HG03175 (cell line): ENCODE measurements around the gene FEM1B.

Experiments
- ATAC-seq: cut with Tn5 transposase; IDR thresholded peaks from one replicate; pipeline ENCODE4 v1.9.1; 2021; ENCODE audit warnings: mild to moderate bottlenecking, moderate library complexity; ENCODE audit not compliant: unreplicated experiment

Gene FEM1B

GRCh38 chr15:68305420-68305871 lies 27.9 kb downstream of the FEM1B start:
- no peak for ATAC-seq

- no peak for ATAC-seq
These were observed 29.8 kb downstream of the FEM1B start for GRCh38 chr15:68307131-68307928.

GRCh38 chr15:68309024-68309423 lies 31.5 kb downstream of the FEM1B start:
- no peak for ATAC-seq

GRCh38 chr15:68310178-68310803 lies 32.7 kb downstream of the FEM1B start:
- ATAC-seq, result no peak

- ATAC-seq, result no peak
These were observed 33.4 kb downstream of the FEM1B start for GRCh38 chr15:68310804-68311463.

- ATAC-seq, result no peak
These were observed 33.9 kb downstream of the FEM1B start for GRCh38 chr15:68311464-68311835.

GRCh38 chr15:68311859-68312557 lies 34.5 kb downstream of the FEM1B start:
- no peak for ATAC-seq

- no peak for ATAC-seq
These were observed 35.2 kb downstream of the FEM1B start for GRCh38 chr15:68312701-68313204.

- no peak for ATAC-seq
These were observed 36.2 kb downstream of the FEM1B start for GRCh38 chr15:68313501-68314410.

- ATAC-seq, result no peak
These were observed 37.0 kb downstream of the FEM1B start for GRCh38 chr15:68314563-68314962.

GRCh38 chr15:68315035-68315434 lies 37.5 kb downstream of the FEM1B start:
- no peak for ATAC-seq

- ATAC-seq, result no peak
These were observed 38.0 kb downstream of the FEM1B start for GRCh38 chr15:68315495-68316031.

- no peak for ATAC-seq
These were observed 38.7 kb downstream of the FEM1B start for GRCh38 chr15:68316061-68316804.

- ATAC-seq, result no peak
These were observed 39.9 kb downstream of the FEM1B start for GRCh38 chr15:68317281-68318007.

GRCh38 chr15:68318008-68318835 lies 40.7 kb downstream of the FEM1B start:
- no peak for ATAC-seq

- ATAC-seq, result no peak
These were observed 41.7 kb downstream of the FEM1B start for GRCh38 chr15:68318931-68319909.
